ENCODE data around the gene CTBP2. TPM values are rescaled to one million over a fixed set of nuclear protein-coding genes. Genes with fewer than 3 reads are reported as not detected.

CTBP2 gene
- total and polyA plus RNA-seq, 8 donors, result 21.4 to 60.8 (median 31.1) TPM

- FAIRE-seq (no peak), DNase-seq (peak in 3 of 6 donors; percentile 42 to 70 (median 61)), ATAC-seq (peak; percentile 51 to 81 (median 74))
- WGBS, 2 donors, result 65 to 66% methylated on average over 10 of the region's 10 CpGs
- Histone ChIP-seq H3K4me3 (no peak overlapping the region), H3K4me1 (peaks cover 35 to 42% (median 37%) of the 10 kb centered on the region in 3 donors), H3K27ac (peak overlapping the region in 2 of 4 donors; percentile 15 to 33), H3K27me3 (no peaks in the 10 kb centered on the region), H3K9me3 (no peaks in the 10 kb centered on the region), H3K36me3 (no peaks in the 10 kb centered on the region)
- intact Hi-C loops (cut with DNase I), result no loop called here
- no peak for TF ChIP-seq CTCF (IDR thresholded peaks at IDR 0.05)
These were observed 53.0 kb downstream of the CTBP2 start for GRCh38 chr10:125107166-125107949.

GRCh38 chr10:125106586-125106985 is 53.8 kb downstream of the CTBP2 start:
- Histone ChIP-seq H3K9me3 (no peaks in the 10 kb centered on the region), H3K4me1 (peaks cover 35 to 45% (median 44%) of the 10 kb centered on the region in 3 donors), H3K4me3 (no peak overlapping the region), H3K27me3 (no peaks in the 10 kb centered on the region), H3K27ac (no peak overlapping the region), H3K36me3 (no peaks in the 10 kb centered on the region)
- intact Hi-C loops (cut with DNase I), result no loop called here
- no peak for FAIRE-seq
- DNase-seq, result no peak
- TF ChIP-seq CTCF (IDR thresholded peaks at IDR 0.05), result no peak
- no peak for ATAC-seq
- WGBS, 2 donors, result 89 to 94% methylated on average over 9 of the region's 9 CpGs

GRCh38 chr10:125105706-125106255 is 54.6 kb downstream of the CTBP2 start:
- H3K9me3 ChIP-seq, result no peaks in the 10 kb centered on the region
- ATAC-seq, result no peak
- no peaks in the 10 kb centered on the region for H3K27me3 ChIP-seq
- peaks cover 35 to 39% (median 37%) of the 10 kb centered on the region in 3 donors for H3K4me1 ChIP-seq
- intact Hi-C loops (cut with DNase I), result no loop called here
- H3K27ac ChIP-seq, result no peak overlapping the region
- WGBS, 2 donors, result 82% methylated on average over 9 of the region's 9 CpGs
- DNase-seq, result peak in 1 of 6 donors; percentile 33
- TF ChIP-seq CTCF (IDR thresholded peaks at IDR 0.05), result no peak
- H3K36me3 ChIP-seq, result no peaks in the 10 kb centered on the region
- no peak for FAIRE-seq
- no peak overlapping the region for H3K4me3 ChIP-seq

- no peaks in the 10 kb centered on the region for H3K36me3 ChIP-seq
- no peak overlapping the region for H3K4me3 ChIP-seq
- H3K4me1 ChIP-seq, result peaks cover 35 to 36% (median 35%) of the 10 kb centered on the region in 3 donors
- peak overlapping the region in 2 of 4 donors; percentile 13 to 35 for H3K27ac ChIP-seq
- TF ChIP-seq CTCF (IDR thresholded peaks at IDR 0.05), result no peak
- FAIRE-seq (no peak), ATAC-seq (no peak), DNase-seq (no peak)
- H3K27me3 ChIP-seq, result no peaks in the 10 kb centered on the region
- intact Hi-C loops (cut with DNase I), result no loop called here
- H3K9me3 ChIP-seq, result no peaks in the 10 kb centered on the region
These were observed 55.2 kb downstream of the CTBP2 start for GRCh38 chr10:125105155-125105554.

GRCh38 chr10:125104559-125104958 is 55.8 kb downstream of the CTBP2 start:
- peak; percentile 16 to 38 (median 22) for ATAC-seq
- no peak for TF ChIP-seq CTCF (IDR thresholded peaks at IDR 0.05)
- FAIRE-seq, result no peak

More at GRCh38 chr10:125104559-125104958, 55.8 kb downstream of the CTBP2 start:
- Histone ChIP-seq H3K36me3 (no peaks in the 10 kb centered on the region), H3K4me1 (peaks cover 35 to 36% (median 35%) of the 10 kb centered on the region in 3 donors), H3K27ac (peak overlapping the region in 2 of 4 donors; percentile 13 to 35), H3K9me3 (no peaks in the 10 kb centered on the region), H3K27me3 (no peaks in the 10 kb centered on the region), H3K4me3 (no peak overlapping the region)
- 11 to 17% methylated on average over 10 of the region's 10 CpGs for WGBS, 2 donors
- peak in 1 of 6 donors; percentile 18 for DNase-seq
- intact Hi-C loops (cut with DNase I), result no loop called here
